PC-9 (cell line): ENCODE data around the gene SMIM36. TPM values are rescaled to one million over a fixed set of nuclear protein-coding genes. Genes with fewer than 3 reads are reported as not detected.

Experiments used
- BruUV-seq: library from RNA; stranded (reverse); fragments of 400-500 nt; replicated peaks from 2 replicates; lab custom pipeline; 2021; lab: Mats Ljungman, UMichigan
- CTCF ChIA-PET: fragments of 300-600 bp; sonication (Branson Sonifier 250); formaldehyde crosslinking; loops from one replicate; lab custom pipeline; 2022; ENCODE audit warnings: antibody characterized with exemption; lab: Charles Lee
- POLR2A ChIA-PET: fragments of 300-600 bp; sonication (Branson Sonifier 250); formaldehyde crosslinking; loops from one replicate; lab custom pipeline; 2022; ENCODE audit warnings: antibody characterized with exemption; ENCODE audit not compliant: unreplicated experiment; lab: Charles Lee
- DNase-seq, 2 experiments: peaks; one replicate each; pipeline versions ENCODE4 v3.0.0 to v3.0.0-alpha.2; 2015 to 2022; ENCODE audit warnings: mixed read lengths in 1 of 2
- H2AFZ ChIP-seq: fragments of 200-600 bp; sonication (generic); 2 replicates; pipeline ENCODE4 v1.8.1; 2017; ENCODE audit warnings: antibody characterized with exemption
- H3F3A ChIP-seq: fragments of 200-600 bp; sonication (generic); 2 replicates; pipeline ENCODE4 v1.8.1; 2017; ENCODE audit warnings: antibody characterized with exemption, mild to moderate bottlenecking, low read depth; ENCODE audit not compliant: insufficient read depth
- H3K27ac ChIP-seq: fragments of 200-600 bp; sonication (generic); 2 replicates; pipeline ENCODE4 v1.6.1; 2016; ENCODE audit warnings: mixed run types
- H3K27me3 ChIP-seq: fragments of 200-600 bp; sonication (generic); 2 replicates; pipeline ENCODE4 v1.6.1; 2016; ENCODE audit warnings: low read depth, mixed run types; ENCODE audit not compliant: insufficient read depth
- H3K36me3 ChIP-seq: fragments of 200-600 bp; sonication (generic); 2 replicates; pipeline ENCODE4 v1.6.1; 2016; ENCODE audit warnings: low read depth, mixed run types
- H3K4me1 ChIP-seq: fragments of 200-600 bp; sonication (generic); replicated peaks from 2 replicates; pipeline ENCODE4 v1.6.1; 2016; ENCODE audit warnings: mixed run types; ENCODE audit not compliant: insufficient read depth
- H3K4me2 ChIP-seq: fragments of 200-600 bp; sonication (generic); 2 replicates; pipeline ENCODE4 v1.6.1; 2017; ENCODE audit warnings: mixed run types
- H3K4me3 ChIP-seq: fragments of 200-600 bp; sonication (generic); 2 replicates; pipeline ENCODE4 v1.6.1; 2016; ENCODE audit warnings: mixed run types
- H3K79me2 ChIP-seq: fragments of 200-600 bp; sonication (generic); 2 replicates; pipeline ENCODE4 v1.6.1; 2017; ENCODE audit warnings: low read depth, mixed run types
- H3K9me2 ChIP-seq: fragments of 200-600 bp; sonication (generic); 2 replicates; pipeline ENCODE4 v1.8.1; 2017; ENCODE audit warnings: mild to moderate bottlenecking; ENCODE audit not compliant: insufficient read depth
- H3K9me3 ChIP-seq: fragments of 200-600 bp; sonication (generic); 2 replicates; pipeline ENCODE4 v1.8.1; 2016; ENCODE audit warnings: low read depth; ENCODE audit not compliant: insufficient read depth
- H4K20me1 ChIP-seq: fragments of 200-600 bp; sonication (generic); 2 replicates; pipeline ENCODE4 v1.8.1; 2017; ENCODE audit not compliant: insufficient read depth
- EZH2 ChIP-seq: fragments of 200-600 bp; sonication (generic); IDR thresholded peaks from 2 replicates; pipeline ENCODE4 v1.8.0; 2017; ENCODE audit warnings: antibody characterized with exemption, low read depth
- intact Hi-C: fragments of 100-400 bp; cut with micrococcal nuclease; formaldehyde crosslinking; loops from one replicate; pipeline ENCODE4 v1.10.0; 2022; ENCODE audit not compliant: unreplicated experiment
- total RNA-seq: library from RNA; stranded (reverse); gene quantifications from 2 replicates; pipeline ENCODE4 v1.2.3, GENCODE V29; 2021
- TF ChIP-seq, protein P1 (sequence below): fragments of 200-600 bp; sonication (generic); conservative IDR thresholded peaks from 2 replicates; pipeline ENCODE4 v1.6.1; 2017; ENCODE audit warnings: mixed run types, antibody characterized with exemption, mild to moderate bottlenecking, moderate library complexity

Gene SMIM36
- total RNA-seq, 1 experiment from 2014 or later: not detected

DNA sequence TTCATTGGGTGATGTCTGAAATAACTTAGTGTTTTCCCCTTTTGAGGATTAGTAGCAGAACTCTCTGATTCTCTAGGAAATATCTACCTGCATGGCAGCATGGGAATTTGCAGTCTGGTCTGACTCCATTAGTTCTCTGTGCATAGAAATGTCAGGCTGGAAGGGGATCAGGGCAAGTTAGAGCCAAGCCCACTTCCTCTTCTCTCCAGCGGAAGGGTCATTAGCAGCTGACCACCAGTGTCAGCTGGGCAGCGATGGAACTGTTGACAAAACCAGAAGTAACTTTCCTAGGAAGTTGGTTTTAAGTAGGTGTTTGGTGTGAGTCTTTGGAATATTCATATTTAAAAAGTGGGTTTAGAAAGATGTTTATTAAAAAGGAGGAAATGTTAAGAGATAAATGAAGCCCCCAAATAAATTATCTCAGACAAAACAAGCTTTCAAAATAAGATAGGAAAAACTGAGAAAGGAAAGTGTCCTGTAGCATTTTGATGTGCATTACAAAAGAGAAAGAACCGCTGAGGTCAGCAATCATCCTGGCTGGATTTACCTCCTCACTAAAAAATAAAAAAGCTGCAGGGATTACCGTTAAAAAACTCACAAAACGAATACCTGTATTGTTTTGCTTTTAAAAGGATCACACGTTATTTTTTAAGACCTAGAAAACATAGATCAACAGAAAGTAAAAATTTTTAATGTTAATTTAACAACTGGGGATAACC, 57.3 kb downstream of the SMIM36 start:
- no peak for DNase-seq
- Histone ChIP-seq H3K9me3 (no peaks in the 10 kb centered on the region), H3K27ac (no peak overlapping the region), H3K4me2 (peak overlapping the region; percentile 42; the same call in 1 of the 2 replicates), H3K36me3 (no peaks in the 10 kb centered on the region), H3K4me1 (peaks cover 72% of the 10 kb centered on the region), H3K9me2 (no peaks in the 10 kb centered on the region), H2AFZ (no peak overlapping the region), H3K79me2 (no peaks in the 10 kb centered on the region), H4K20me1 (no peaks in the 10 kb centered on the region), H3F3A (peaks cover 39% of the 10 kb centered on the region), H3K27me3 (no peaks in the 10 kb centered on the region), H3K4me3 (no peak overlapping the region)
- intact Hi-C loops: no loop called here
- no TSS peak for BruUV-seq
- ChIA-PET CTCF (no interaction called here), POLR2A (no interaction called here)
- TF ChIP-seq EZH2: no peak
- TF ChIP-seq, protein P1, sequence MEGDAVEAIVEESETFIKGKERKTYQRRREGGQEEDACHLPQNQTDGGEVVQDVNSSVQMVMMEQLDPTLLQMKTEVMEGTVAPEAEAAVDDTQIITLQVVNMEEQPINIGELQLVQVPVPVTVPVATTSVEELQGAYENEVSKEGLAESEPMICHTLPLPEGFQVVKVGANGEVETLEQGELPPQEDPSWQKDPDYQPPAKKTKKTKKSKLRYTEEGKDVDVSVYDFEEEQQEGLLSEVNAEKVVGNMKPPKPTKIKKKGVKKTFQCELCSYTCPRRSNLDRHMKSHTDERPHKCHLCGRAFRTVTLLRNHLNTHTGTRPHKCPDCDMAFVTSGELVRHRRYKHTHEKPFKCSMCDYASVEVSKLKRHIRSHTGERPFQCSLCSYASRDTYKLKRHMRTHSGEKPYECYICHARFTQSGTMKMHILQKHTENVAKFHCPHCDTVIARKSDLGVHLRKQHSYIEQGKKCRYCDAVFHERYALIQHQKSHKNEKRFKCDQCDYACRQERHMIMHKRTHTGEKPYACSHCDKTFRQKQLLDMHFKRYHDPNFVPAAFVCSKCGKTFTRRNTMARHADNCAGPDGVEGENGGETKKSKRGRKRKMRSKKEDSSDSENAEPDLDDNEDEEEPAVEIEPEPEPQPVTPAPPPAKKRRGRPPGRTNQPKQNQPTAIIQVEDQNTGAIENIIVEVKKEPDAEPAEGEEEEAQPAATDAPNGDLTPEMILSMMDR: no peak

DNA sequence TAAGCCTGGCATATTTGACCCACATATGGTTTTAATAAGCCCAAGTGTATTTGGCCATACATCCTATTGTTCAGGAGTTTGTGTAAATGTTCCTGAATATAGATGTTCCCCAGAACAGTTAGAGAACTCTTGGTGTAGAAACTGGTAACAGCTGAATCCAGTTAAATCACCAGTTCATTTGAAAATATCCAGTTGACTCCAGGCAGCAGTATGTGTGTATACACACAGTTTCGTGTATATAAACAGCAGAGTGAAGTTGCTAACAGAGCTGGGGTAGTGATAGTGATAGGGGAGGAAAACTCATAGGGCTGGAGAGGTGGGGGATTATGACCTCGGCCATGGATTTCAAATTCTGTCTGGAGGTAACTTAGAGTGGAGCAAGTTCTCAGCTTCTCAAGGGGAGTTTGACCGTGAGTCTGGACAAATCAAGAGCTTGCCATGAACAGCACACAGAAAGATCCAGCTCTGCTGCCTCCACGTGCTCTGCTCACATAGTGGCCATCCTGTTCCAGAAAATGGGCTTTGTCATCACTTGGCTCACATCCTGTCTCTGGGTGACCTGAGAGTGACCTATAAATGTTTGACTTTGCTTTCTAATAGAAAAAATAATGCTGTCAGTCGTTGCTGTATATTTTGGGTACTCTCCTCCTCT, 59.0 kb downstream of the SMIM36 start:
- POLR2A ChIA-PET: no interaction called here
- Histone ChIP-seq H2AFZ (no peak overlapping the region), H3K9me3 (no peaks in the 10 kb centered on the region), H3K27me3 (no peaks in the 10 kb centered on the region), H3K4me1 (peaks cover 71% of the 10 kb centered on the region), H3K79me2 (no peaks in the 10 kb centered on the region), H3F3A (peaks cover 46% of the 10 kb centered on the region), H3K4me2 (peak overlapping the region; percentile 33), H4K20me1 (no peaks in the 10 kb centered on the region), H3K4me3 (no peak overlapping the region), H3K9me2 (no peaks in the 10 kb centered on the region), H3K27ac (0 out of 2 replicates have a peak overlapping the region, but pooled peaks have one; percentile 0), H3K36me3 (no peaks in the 10 kb centered on the region)
- CTCF ChIA-PET: interaction anchor here (0.6 kb wide), 1 partner anchor 360 kb away, joined by 12 read pairs; no protein-coding TSS in a partner anchor
- intact Hi-C loops: no loop called here
- no TSS peak for BruUV-seq
- TF ChIP-seq, protein P1: no peak
- no peak for TF ChIP-seq EZH2
- DNase-seq: peak in 1 of 2 experiments; percentile 42

DNA sequence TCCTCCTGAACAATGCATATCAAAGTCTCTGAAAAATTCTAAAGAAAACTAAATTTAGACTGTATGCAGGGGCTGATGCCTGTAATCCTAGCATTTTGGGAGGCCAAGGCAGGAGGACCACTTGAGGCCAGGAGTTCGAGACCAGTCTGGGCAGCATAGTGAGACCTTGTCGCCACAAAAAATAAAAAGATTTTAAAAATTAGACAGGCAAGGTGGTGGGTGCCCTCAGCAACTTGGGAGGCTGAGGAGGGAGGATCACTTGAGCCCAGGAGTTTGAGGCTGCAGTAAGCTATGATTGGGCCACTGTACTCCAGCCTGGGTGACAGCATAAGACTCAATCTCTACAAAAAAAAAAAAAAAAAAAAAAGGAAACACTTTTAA, 59.5 kb downstream of the SMIM36 start:
- Histone ChIP-seq H3F3A (peaks cover 46% of the 10 kb centered on the region), H3K27ac (no peak overlapping the region), H3K4me2 (no peak overlapping the region), H4K20me1 (no peaks in the 10 kb centered on the region), H3K4me3 (no peak overlapping the region), H3K9me3 (no peaks in the 10 kb centered on the region), H3K4me1 (peaks cover 67% of the 10 kb centered on the region), H3K79me2 (no peaks in the 10 kb centered on the region), H3K36me3 (no peaks in the 10 kb centered on the region), H3K27me3 (no peaks in the 10 kb centered on the region), H3K9me2 (no peaks in the 10 kb centered on the region), H2AFZ (no peak overlapping the region)
- TF ChIP-seq EZH2: no peak
- TF ChIP-seq, protein P1: no peak
- intact Hi-C loops: no loop called here
- no peak for DNase-seq
- BruUV-seq: no TSS peak
- ChIA-PET POLR2A (no interaction called here), CTCF (interaction anchor here (0.6 kb wide), 1 partner anchor 359 kb away, joined by 12 read pairs; no protein-coding TSS in a partner anchor)
